Suprapubic skin (tissue), 3 donors: ENCODE results near the gene CTPS1.

Source experiments
- EP300 ChIP-seq: sonication (generic); formaldehyde crosslinking; IDR thresholded peaks from one replicate; pipeline ENCODE4 v1.6.1; 2017; ENCODE audit warnings: antibody characterized with exemption
- TF ChIP-seq, protein P1 (sequence below), 2 donors: fragments of 200-600 bp in 1 of 2; fragments of 450-650 bp in 1 of 2; sonication (generic) in 1 of 2; IDR thresholded peaks; one replicate each; pipeline ENCODE4 v1.5.1; 2016 to 2019; ENCODE audit warnings: antibody characterized with exemption in 2 of 2, mild to moderate bottlenecking in 1 of 2, moderate library complexity in 1 of 2

DNA sequence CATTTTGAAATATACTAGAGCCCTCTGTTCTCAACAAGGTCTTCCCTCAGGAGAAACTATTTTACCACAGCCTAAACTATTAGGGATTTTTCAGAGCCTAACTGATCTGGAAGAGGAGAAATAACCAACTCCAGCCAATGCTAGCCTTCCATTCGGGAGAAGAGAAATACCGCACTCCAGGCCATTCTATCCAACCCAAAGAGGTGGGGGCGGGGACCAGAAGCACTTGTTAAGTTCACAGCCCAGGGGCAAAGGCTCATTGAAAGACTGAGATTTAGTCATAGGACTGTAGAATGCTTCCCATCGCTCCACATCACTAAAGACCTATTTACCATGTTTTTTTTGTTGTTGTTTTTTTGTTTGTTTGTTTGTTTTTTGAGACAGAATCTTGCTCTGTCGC lies 77.4 kb downstream of the CTPS1 start:
- no peak for TF ChIP-seq EP300
- TF ChIP-seq, protein P1, sequence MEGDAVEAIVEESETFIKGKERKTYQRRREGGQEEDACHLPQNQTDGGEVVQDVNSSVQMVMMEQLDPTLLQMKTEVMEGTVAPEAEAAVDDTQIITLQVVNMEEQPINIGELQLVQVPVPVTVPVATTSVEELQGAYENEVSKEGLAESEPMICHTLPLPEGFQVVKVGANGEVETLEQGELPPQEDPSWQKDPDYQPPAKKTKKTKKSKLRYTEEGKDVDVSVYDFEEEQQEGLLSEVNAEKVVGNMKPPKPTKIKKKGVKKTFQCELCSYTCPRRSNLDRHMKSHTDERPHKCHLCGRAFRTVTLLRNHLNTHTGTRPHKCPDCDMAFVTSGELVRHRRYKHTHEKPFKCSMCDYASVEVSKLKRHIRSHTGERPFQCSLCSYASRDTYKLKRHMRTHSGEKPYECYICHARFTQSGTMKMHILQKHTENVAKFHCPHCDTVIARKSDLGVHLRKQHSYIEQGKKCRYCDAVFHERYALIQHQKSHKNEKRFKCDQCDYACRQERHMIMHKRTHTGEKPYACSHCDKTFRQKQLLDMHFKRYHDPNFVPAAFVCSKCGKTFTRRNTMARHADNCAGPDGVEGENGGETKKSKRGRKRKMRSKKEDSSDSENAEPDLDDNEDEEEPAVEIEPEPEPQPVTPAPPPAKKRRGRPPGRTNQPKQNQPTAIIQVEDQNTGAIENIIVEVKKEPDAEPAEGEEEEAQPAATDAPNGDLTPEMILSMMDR (IDR thresholded peaks at IDR 0.05): no peak
